HepG2 (cell line): ENCODE results near the gene LEPR. TPM values are rescaled to one million over a fixed set of nuclear protein-coding genes. Genes with fewer than 3 reads are reported as not detected.

ENCODE experiments used
- AGO1 ChIP-seq: fragments of 200-400 bp; formaldehyde crosslinking; IDR thresholded peaks from 2 replicates; pipeline ENCODE4 v1.6.1; 2017; ENCODE audit warnings: mild to moderate bottlenecking, low read depth, low read length, moderate library complexity; ENCODE audit not compliant: poor library complexity, severe bottlenecking
- CBX5 ChIP-seq: sonication (generic); formaldehyde crosslinking; IDR thresholded peaks from 2 replicates; pipeline ENCODE4 v1.4.0; 2020; ENCODE audit warnings: missing genetic modification reagents, borderline replicate concordance
- EED ChIP-seq: sonication (generic); formaldehyde crosslinking; IDR thresholded peaks from 2 replicates; pipeline ENCODE4 v1.5.0; 2020; ENCODE audit warnings: mild to moderate bottlenecking, missing genetic modification reagents
- IRX3 ChIP-seq: sonication (generic); formaldehyde crosslinking; IDR thresholded peaks from 2 replicates; pipeline ENCODE4 v1.8.1; 2023; ENCODE audit warnings: mild to moderate bottlenecking, low read depth, missing genetic modification reagents, borderline replicate concordance
- KDM1A ChIP-seq: IDR thresholded peaks from 2 replicates; pipeline ENCODE4 v1.6.1; 2016; ENCODE audit warnings: missing compliant biosample characterization
- NFYB ChIP-seq: sonication (generic); formaldehyde crosslinking; IDR thresholded peaks from 2 replicates; pipeline ENCODE4 v1.4.0; 2020; ENCODE audit warnings: missing genetic modification reagents
- TBX3 ChIP-seq: fragments of 450-650 bp; IDR thresholded peaks from 2 replicates; pipeline ENCODE4 v1.6.1; 2017; ENCODE audit warnings: antibody characterized with exemption, mild to moderate bottlenecking, inconsistent platforms, borderline replicate concordance
- ZBTB40 ChIP-seq, 2 experiments: fragments of 450-650 bp in 1 of 2; sonication (generic) in 1 of 2; formaldehyde crosslinking in 1 of 2; IDR thresholded peaks; 2 replicates each; pipeline versions ENCODE4 v1.6.1 to v1.8.0; 2016 to 2022; ENCODE audit warnings: antibody characterized with exemption in 1 of 2, mild to moderate bottlenecking in 1 of 2, missing genetic modification reagents in 1 of 2
- ZBTB7B ChIP-seq: sonication (generic); formaldehyde crosslinking; IDR thresholded peaks from 2 replicates; pipeline ENCODE4 v1.4.0; 2020; ENCODE audit warnings: missing genetic modification reagents
- ZNF24 ChIP-seq: fragments of 450-650 bp; IDR thresholded peaks from 2 replicates; pipeline ENCODE4 v1.6.1; 2017; ENCODE audit warnings: antibody characterized with exemption, mild to moderate bottlenecking
- ZNF501 ChIP-seq: sonication (generic); formaldehyde crosslinking; IDR thresholded peaks from 2 replicates; pipeline ENCODE4 v1.5.1; 2020; ENCODE audit warnings: mild to moderate bottlenecking, moderate library complexity, missing genetic modification reagents
- ZNF83 ChIP-seq: sonication (generic); formaldehyde crosslinking; IDR thresholded peaks from 2 replicates; pipeline ENCODE4 v1.4.0; 2020; ENCODE audit warnings: missing genetic modification reagents, mild to moderate bottlenecking, borderline replicate concordance
- polyA plus RNA-seq, 8 experiments: library from polyadenylated mRNA; depleted of rRNA in 3 of 8; stranded (reverse) in 7 of 8; unstranded in 1 of 8; fragments of >200 nt; fragmentation: Illumina TruSeq in 4 of 8; extraction: Trizol in 4 of 8; gene quantifications; 2 replicates each; pipeline versions ENCODE4 v1.2.1 to v1.2.3, GENCODE V29; 2011 to 2016; ENCODE audit warnings: low read depth in 4 of 8, missing spikeins in 1 of 8, mixed read lengths in 1 of 8; ENCODE audit not compliant: insufficient read depth in 1 of 8
- total RNA-seq, 5 experiments: library from RNA; depleted of rRNA; stranded (reverse); fragments of >200 nt; fragmentation: Illumina TruSeq; extraction: Trizol; gene quantifications; 2 replicates each; pipeline ENCODE4 v1.2.3, GENCODE V29; 2016; ENCODE audit warnings: low read depth in 1 of 5
- TF ChIP-seq, protein P1 (sequence below): sonication (generic); formaldehyde crosslinking; IDR thresholded peaks from 2 replicates; pipeline ENCODE4 v1.5.1; 2020; ENCODE audit warnings: mild to moderate bottlenecking, missing genetic modification reagents, moderate library complexity
- TF ChIP-seq, protein P2 (sequence below): sonication (generic); formaldehyde crosslinking; IDR thresholded peaks from 2 replicates; pipeline ENCODE4 v1.4.0; 2020; ENCODE audit warnings: missing genetic modification reagents

Gene LEPR
- total and polyA plus RNA-seq, 2 of the 13 experiments (the other 11 are each of a cell fraction or from before 2014, with no cell fraction given): 0.60 to 1.7 TPM

DNA sequence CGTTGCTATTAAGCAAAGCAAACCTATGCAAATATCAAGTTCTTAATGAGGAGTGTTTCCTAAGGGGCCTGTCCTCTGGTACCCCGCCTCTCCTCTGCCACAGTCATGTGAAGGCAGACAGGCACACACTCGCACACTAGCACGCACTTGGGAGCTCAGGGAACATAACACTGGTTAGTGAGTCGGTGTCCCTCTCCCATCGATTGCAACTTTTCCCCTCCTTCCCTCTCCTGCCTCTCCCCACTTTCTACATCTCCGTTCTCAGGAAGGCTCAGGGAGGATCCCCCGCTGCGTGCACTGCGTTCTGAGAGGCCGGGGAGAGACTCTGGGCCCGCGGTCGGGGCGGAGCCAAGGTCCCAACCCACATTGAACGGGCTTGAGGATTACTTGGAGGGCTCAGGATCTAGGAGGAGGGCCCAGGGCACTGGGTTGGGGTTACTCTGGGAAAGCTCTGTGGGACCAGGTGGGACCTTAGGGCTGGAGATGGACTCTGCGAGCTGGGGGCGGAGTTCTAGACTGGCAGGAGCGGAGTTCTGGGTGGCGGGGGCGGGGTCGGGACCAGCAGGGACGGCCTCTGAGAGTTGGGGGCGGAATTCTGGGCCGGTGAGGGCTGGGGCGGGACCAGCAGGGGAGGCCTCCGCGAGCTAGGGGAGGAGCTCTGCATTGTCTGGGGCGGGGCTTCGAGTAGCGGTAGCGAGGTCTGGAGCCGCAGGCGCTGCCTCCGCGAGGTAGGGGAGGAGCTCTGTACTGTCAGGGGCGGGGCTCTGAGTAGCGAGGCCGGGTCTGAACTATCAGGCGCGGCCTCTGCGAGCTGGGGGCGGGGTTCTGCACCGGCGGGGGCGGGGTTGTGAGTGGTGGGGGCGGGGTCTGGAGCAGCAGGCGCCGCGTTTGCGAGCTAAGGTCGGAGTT is 533 bp upstream of the LEPR start (continued):
- TF ChIP-seq ZBTB7B (CRISPR knock-in tag) (no peak), AGO1 (no peak), ZNF83 (CRISPR knock-in tag) (no peak), ZNF501 (peak; percentile 62; the same call in 1 of the 2 replicates), ZBTB40 (IDR thresholded peaks at IDR 0.05) (no peak), ZBTB40 (CRISPR knock-in tag; IDR thresholded peaks at IDR 0.05) (no peak), NFYB (CRISPR knock-in tag) (no peak), EED (CRISPR knock-in tag) (no peak), TBX3 (no peak), CBX5 (CRISPR knock-in tag) (0 out of 2 replicates have a peak, but pooled peaks have one; percentile 20), KDM1A (CRISPR knock-in tag) (no peak), ZNF24 (no peak), IRX3 (CRISPR knock-in tag) (no peak)
- TF ChIP-seq, protein P1, sequence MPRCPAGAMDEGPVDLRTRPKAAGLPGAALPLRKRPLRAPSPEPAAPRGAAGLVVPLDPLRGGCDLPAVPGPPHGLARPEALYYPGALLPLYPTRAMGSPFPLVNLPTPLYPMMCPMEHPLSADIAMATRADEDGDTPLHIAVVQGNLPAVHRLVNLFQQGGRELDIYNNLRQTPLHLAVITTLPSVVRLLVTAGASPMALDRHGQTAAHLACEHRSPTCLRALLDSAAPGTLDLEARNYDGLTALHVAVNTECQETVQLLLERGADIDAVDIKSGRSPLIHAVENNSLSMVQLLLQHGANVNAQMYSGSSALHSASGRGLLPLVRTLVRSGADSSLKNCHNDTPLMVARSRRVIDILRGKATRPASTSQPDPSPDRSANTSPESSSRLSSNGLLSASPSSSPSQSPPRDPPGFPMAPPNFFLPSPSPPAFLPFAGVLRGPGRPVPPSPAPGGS: no peak
- TF ChIP-seq, protein P2, sequence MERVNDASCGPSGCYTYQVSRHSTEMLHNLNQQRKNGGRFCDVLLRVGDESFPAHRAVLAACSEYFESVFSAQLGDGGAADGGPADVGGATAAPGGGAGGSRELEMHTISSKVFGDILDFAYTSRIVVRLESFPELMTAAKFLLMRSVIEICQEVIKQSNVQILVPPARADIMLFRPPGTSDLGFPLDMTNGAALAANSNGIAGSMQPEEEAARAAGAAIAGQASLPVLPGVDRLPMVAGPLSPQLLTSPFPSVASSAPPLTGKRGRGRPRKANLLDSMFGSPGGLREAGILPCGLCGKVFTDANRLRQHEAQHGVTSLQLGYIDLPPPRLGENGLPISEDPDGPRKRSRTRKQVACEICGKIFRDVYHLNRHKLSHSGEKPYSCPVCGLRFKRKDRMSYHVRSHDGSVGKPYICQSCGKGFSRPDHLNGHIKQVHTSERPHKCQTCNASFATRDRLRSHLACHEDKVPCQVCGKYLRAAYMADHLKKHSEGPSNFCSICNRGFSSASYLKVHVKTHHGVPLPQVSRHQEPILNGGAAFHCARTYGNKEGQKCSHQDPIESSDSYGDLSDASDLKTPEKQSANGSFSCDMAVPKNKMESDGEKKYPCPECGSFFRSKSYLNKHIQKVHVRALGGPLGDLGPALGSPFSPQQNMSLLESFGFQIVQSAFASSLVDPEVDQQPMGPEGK (CRISPR knock-in tag): 0 out of 2 replicates have a peak, but pooled peaks have one; percentile 19
